22Rv1 (cell line): ENCODE data around the gene DCAF17.

Experiments
- CTCF ChIP-seq: fragments of 450-650 bp; IDR thresholded peaks from 2 replicates; pipeline ENCODE4 v1.5.1; 2017; ENCODE audit warnings: mild to moderate bottlenecking
- ZFX ChIP-seq: fragments of 450-650 bp; IDR thresholded peaks from 2 replicates; pipeline ENCODE4 v1.6.1; 2017; ENCODE audit warnings: antibody characterized with exemption, borderline replicate concordance

- TF ChIP-seq CTCF = no peak
- no peak for TF ChIP-seq ZFX
These were observed 46.9 kb downstream of the DCAF17 start for GRCh38 chr2:171480908-171481307.
